GM18499 (cell line): ENCODE results near the gene SS18L1.
"Not testable (repeated sequence)": the region's sequence is repeated elsewhere in the genome, so short reads cannot be mapped to it uniquely, and the experiment has no call there.

Source experiments
- ATAC-seq: cut with Tn5 transposase; IDR thresholded peaks from one replicate; pipeline ENCODE4 v1.9.1; 2021; ENCODE audit warnings: moderate number of reproducible peaks; ENCODE audit not compliant: insufficient read depth, unreplicated experiment

The SS18L1 gene

DNA sequence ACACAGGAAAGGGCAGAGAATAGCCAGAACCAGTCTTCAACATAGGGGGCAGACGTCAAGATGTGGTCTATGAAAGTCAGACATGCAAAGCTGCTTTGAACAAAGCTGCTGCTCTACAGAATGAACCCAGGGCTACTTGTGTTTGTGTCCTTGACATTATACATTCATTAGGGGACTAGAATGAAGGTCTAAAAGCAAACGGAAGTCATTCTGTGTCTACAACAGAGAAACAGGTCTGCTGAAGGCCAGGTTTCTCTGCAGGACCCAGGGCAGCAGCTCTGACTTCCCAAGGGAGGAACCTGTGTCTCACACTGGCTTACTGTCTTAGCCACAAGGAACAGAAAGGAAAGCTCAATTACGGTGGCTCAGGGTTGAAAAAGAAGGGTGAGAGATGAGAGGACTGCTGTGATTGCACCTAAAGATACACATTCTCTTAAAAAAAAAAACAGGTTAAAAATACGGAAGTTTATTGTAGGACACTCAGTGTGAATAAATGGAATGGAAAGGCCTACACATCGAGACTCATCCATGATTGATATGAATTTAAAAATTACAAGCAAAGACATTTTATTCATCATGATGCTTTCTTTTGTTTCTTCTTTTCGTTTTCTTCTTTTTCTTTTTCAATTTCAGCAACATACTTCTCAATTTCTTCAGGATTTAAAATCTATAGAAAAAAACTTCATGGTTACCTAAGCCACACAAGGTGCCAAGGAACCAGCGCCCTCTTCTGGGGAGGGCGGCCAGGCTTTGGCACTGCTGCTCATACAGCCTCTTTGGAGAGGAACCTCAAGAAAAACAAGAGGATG lies 7.1 kb upstream of the SS18L1 start:
- ATAC-seq, result no peak

DNA sequence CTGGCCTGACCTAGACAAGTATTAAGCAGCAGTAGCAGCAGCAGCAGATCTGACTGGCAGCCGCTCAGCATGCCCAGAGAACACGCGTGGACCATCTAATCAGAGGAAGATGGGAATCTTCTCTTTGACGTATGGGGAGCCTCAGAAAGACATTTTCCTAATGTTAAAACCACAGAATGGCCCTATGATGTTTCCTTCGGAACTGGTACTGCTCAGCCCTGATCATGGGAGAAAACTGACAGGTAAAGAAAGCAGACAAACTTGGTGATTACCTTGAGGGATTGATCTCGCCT lies 6.5 kb upstream of the SS18L1 start:
- no peak for ATAC-seq

DNA sequence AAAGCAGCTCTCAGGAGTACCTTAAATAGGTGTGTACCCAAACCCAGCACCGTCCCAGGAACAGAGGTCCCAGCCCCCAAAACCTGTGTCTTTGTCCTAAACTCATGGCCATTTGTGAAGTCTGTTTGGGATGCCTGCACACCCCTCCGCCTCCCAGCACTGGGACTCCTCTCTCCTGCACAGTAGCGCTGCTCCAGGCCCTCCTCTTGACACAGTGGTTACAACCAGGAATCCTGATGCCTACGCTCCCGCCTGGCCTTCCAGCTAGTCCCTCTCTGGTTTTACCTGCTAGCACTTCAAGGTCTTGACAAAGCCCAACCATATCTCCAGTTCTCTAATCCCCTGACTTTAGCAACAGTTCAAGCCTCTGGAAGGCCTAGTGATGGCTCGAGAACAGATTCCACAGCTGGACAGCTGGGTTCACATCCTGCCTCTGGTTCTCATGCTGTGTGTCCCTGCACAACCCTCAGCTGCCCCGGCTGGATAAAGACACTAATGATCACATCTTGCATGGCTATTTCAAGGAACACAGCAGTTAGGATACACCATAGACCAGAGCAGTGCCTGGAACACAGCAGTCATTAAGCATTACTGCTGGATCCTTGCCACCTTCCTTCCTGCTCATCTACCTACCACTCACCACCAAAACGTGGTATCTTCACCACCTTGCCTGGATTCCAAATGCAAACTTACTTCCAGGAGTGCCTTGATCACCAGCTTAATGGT lies 5.9 kb upstream of the SS18L1 start:
- no peak for ATAC-seq

DNA sequence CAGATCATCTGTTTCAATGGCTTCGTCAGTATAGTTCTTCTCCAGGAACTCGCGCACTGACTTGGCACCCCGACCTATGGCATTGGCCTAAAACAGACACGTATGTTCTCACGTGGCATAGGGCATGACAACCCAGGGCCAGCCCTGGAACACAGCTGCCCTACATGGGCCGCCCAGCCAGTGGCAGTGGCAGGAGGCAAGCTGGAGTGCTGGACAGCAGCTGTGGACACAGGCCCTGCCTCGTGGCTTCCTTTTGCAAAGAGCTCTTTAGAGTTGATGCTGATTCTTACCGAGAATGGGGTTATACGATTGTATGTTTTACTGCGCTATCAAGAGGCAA lies 5.4 kb upstream of the SS18L1 start:
- no peak for ATAC-seq

DNA sequence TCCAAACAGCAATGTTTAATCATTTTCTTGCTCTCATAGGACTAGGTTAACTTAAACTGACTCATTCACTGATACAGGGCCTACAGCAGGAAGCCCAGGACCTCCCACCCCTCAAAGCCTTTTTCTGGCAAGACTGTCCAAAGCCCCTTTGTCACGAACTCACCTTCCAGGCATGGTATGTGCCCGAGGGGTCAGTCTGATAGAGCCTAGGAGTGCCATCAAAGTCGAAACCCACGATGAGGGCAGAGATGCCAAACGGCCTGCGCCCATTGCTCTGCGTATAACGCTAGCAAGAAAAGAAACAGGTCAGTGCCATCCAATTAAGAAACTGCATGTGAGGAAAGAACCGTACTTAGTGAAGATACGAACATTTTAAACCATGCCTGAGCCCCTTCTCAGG lies 4.7 kb upstream of the SS18L1 start:
- no peak for ATAC-seq

DNA sequence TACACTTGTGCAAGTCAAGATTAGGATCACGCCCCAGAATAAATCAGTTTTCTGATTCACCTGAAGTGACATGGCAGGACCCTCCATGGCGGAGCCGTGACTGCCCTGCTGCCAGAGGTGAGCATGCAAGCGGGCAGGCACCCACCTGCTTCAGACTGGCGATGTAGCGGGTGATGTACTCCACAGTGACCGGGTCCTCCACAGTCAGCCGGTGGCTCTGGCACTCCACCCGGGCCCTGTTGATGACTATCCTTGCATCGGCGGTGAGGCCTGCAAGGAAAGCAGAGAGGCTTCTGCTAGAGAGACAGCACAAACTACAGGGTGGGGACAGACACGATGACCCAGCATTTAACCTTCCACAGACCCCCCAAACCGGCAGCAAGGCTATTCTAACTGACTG lies 3.9 kb upstream of the SS18L1 start:
- ATAC-seq, result no peak

DNA sequence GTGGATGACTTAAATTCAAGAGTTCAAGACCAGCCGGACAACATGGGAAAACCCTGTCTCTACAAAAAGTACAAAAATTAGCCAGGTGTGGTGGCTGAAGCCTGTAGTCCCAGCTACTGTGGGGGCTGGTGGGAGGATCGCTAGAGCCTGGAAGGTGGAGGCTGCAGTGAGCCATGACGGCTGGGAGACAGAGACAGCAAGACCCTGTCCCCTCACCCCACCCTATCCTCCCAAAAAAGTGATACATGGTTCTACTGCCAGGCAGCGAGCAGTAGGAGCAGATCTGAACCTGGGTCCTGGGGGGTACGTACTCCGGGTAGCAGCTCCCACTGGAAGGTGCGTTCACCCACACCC lies 2.5 kb upstream of the SS18L1 start:
- ATAC-seq, result no peak

DNA sequence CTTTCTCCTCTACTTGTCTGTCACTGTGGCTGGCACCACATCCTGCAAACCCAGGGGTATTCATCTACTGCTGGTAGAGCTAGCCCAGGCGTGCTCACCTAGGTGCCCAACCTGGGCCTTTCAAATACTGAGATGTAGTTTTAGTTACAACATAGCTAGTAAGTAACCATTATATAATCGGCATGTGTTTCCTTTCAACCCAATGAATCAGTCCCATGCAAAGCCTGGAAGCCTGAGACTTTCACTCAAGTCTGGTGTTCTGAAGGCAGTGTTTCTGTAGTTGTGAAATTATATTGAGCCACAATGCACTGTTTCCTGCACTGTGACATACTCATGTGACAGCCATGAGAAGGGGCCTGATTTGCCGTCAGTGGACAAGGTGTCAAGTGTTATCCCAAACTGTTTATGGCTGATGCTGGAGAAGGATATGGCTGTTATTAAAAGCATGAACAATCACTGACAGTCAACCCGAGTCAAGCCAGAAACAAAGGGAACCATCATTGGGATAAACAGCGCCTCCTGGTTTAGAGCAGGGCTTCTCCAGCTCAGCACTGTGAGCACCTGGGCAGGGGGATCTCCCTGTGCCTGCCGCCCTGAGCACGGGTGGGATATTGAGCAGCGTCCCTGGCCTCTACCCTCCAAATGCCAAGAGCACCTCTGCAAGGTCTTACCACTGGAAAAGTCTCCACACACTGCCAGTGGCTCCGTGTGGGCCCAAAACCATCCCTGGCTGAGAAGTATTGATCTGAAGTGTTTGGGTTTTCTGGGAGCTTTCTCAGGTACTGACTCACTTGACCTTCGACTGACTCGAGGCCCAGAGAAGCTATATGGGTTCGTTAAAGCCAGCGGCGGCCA lies 1.9 kb upstream of the SS18L1 start:
- no peak for ATAC-seq

DNA sequence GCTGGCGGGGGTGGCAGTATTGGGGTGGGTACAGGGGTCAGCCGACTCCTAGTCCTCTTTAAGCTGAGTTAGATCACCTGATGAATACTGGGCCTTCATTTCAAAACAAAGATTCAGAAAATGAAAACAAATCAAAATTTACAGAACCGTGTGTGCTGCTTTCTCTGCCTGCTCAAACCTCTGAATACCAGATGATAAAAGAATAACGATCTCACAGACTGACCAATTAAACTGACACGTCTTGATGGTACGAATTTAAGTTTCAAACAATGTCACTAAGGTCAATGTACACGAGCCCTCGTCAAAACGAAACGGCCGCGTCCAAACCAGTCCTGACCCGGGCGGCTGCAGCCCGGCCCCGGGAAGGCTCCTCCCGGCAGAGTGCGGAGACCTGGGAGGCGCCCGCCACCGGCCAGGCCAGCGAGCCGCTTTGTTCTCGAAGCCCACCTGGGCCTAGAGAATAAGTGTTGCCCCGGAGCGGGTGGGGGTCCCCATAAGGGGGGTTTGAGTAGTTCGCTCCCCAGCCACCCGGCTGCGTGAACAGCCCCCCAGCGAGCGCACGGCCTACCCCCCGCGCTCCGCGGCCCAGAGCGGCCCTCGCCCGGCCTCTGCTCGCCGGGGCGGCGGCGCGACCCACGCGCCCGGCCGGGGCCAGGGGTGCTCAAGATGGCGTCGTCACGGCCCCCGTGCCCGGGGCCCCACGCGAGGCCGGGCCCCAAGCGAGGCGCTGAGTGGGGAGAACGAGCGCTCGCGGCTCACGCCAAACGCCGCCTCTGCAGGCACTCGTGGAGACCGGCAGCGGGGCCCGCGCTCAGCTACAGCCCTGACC lies 1.1 kb upstream of the SS18L1 start:
- peak; percentile 8 for ATAC-seq

DNA sequence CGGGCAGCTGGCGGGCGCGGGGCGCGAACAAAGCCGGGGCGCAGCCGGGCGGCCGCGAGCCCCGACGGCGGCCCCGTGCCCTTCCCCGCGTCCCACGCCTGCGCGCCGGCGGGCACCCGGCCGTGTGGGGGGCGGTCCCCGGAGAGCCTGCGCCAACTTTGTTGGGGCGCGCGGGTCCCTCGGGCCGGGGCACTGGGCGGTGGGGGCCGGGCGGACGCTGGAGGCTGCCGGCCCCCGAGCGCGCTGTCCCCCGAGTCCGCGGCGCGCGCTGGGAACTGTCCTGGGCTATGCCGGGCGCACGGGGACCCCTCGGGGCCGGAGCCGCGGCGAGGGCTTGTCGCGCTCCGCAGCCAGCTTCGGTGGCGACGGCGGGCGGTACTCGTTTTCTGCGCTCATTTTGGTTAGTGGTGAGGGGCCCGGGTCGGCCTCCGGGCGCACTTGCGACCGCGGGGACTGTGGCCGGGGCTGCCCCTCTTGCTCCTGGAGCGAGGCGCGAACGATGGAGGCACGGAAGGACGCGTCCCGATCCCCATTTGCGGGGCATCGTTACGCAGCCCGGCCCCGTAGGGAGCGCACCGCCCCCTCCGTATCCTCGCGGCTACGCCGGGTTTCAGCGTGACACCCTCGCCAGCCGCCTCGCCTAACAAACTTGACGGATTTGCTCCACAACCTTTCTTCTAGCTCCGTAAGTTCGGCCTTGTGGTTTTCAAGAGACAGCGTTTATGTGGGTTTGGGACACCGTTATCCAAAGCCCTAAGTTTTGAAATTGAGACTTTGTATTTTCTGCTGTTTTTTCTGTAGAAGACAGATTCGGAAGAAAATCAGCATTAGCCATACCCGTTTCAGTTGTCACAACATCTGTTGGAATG lies 622 bp downstream of the SS18L1 start:
- peak; percentile 22 for ATAC-seq

DNA sequence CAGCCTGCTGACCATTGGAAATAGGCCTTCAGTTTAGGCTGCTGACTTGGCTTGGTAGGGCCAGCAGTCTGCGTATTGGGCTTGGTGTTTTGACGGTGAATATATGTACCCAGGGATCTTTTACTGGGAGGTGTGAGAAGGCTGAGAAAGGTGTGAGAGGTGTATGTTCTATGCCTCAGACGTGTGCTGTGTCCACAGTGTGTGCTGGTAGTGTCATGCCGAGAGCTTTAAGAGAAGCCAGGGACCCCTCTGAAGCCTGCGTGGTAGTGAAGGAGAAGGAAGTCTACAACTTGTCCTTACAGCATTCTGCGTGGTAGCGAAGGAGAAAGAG lies 2.1 kb downstream of the SS18L1 start:
- ATAC-seq, result no peak

DNA sequence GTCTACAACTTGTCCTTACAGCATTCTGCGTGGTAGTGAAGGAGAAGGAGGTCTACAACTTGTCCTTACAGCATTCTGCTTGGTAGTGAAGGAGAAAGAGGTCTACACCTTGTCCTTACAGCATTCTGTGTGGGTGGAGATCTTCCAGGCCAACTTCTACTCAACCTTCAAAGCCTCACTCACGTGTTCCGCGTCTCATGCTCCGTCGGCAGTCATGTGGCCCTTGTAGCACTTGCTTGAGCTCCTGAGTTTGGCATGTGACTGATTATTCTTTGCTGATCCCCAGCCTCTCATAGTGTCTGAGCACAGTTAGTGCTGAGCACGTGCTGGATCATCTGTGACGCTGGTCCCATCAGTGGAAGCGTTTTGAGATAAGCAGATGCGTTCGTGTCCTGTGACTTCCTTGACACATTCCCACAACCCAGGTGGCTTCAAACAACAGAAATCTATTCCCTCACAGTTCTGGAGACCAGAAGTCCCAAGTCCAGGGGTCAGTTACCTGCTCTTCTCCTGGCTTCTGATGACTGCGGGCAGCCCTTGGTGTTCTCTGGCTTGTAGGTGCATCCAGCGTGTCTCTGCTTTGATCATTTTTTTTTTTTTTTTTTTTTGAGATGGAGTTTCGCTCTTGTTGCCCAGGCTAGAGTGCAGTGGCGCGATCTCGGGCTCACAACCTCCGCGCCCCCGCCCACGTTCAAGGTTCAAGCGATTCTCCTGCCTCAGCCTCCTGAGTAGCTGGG lies 2.6 kb downstream of the SS18L1 start:
- no peak for ATAC-seq

DNA sequence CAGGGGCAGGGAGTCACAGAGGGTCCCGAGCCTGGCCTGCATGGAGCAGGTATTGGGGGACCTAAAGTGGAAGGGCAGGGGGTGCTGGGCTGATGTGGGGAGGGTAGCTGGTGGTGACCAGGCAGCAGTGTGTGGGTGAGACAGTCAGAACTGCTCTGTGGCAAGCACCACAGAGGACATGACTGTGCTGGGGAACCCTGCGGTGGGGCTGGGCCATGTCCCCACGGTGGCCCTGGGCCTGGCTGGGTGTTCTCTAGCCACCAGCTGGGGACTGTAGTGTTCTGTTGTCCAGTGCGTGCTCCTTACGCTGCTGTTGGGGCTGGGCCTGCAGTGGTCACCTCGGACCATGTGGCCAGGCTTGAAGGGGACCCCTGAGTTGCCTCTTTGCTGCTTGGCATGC lies 3.6 kb downstream of the SS18L1 start:
- no peak for ATAC-seq

DNA sequence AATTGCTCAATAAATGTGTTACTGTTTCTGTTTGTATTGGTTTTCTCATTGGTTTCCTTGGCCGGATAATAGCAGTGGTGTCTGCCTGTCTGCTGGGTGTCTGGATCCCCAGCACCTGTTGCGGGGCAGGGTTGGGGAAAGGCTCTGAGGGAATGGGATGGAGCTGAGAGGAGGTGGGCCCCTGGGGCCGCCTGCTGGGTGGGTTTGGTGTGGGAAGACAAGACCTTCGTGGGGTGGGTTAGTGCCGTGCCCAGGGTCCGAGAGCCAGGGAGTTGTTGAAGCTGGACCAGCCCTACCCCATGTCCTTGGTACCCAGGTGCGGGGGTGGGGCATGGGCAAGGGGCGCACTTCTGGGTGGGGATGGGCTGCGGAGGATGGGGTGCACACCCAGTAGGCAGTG lies 4.0 kb downstream of the SS18L1 start:
- ATAC-seq, result no peak

DNA sequence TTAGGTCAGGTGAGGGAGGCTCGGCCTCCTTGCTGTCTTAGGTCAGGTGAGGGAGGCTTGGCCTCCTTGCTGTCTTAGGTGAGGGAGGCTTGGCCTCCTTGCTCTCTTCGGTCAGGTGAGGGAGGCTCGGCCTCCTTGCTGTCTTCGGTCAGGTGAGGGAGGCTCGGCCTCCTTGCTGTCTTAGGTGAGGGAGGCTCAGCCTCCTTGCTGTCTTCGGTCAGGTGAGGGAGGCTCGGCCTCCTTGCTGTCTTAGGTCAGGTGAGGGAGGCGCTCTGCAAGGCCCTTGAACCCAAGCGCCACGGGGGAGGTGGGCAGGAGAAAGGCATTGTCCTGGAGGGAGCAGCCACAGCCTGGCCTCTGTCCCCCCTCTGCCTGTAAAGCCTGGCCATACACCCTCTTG lies 4.8 kb downstream of the SS18L1 start:
- ATAC-seq, result not testable (repeated sequence)

DNA sequence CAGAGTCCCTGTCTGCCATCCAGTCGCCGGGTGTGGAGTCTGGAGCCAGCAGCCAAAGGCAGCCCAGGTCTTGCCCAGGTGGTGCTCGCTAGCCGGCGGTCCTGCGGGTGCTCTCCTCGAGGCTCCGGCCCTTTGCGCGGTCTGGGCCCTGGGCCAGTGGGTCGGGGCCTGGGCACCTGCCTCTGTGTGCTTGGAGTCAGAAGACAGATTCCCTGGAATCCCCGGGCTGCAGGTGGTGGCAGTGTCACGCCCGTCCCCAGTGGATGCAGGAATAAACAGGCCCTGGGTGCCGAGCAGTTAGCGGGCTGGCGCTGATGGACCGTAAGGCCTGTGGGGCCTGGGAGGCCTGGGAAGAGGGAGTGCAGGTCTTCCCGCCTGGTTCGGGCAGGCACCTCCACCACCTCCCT lies 5.3 kb downstream of the SS18L1 start:
- no peak for ATAC-seq

DNA sequence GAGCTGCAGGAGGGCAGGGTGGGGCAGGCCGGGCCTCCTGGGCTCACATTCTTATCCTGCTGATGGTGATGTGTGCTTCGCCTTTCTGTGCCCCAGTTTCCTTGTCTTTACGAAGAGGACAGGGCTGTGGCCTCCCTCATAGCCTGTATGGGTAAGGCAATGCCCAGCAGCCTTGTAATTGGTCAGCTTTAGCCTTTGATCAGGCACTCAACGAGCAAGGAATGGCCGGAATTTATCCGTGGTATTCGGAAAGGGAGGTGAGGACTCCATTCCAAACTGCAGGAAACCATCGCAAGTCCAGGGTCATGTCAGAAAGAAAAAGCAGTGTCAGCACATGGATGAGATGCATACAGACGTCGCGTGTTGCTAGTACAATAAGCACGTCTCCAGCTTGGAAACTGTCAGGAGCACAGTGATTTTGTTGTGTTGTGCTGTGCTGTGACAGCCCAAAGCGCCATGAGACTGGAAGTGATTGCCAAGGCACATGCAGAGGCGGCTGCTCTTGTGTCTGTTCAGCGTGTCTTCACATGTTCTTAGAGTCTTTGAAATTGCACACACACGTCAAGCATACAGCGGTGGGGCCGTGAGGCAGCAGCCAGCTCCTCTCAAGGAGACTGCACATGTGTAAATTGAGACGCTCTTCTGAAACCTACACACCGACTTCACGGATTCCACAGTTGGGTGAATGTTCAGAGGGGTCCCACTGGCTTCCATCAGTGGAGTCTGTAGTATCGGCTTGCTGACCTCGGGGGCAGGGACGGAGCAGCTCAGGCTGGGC lies 6.2 kb downstream of the SS18L1 start:
- ATAC-seq, result no peak

DNA sequence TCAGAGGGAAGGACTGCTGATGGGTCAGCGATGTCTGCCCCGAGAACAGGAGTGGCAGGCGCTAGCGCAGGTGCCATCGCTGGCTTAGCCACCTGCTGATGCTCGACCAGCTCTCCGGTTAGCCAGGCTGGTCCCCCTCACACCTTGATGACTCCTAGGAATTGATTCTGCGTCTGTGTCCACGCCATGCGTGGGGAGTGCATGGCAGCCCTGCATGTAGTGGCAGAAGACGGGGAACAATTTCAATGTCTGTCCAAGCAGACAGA lies 6.7 kb downstream of the SS18L1 start:
- no peak for ATAC-seq

DNA sequence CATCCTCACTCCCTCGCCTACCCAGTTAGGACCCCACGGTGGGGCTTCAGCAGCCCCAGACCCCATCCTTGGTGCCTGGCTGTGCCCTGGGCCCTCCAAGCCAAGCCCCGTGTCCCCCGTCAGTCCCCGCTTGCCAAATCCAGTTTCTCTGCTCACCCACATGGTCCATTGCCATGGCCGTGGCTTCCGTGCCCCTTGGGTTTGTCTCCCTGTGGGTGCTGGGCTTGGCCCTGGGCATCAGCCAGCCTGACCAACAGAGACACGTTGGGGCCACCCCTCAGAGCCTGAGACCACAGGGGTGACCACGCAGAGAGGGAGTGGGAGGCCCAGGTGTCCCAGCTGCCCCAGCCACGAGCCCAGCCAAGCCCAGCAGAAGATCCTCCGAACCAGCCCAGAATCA lies 7.7 kb downstream of the SS18L1 start:
- ATAC-seq, result no peak
